ENCODE results near the gene EYS. TPM values are rescaled to one million over a fixed set of nuclear protein-coding genes. Genes with fewer than 3 reads are reported as not detected.

EYS gene
- total RNA-seq, 1 donor from 2014 or later, result not detected

DNA sequence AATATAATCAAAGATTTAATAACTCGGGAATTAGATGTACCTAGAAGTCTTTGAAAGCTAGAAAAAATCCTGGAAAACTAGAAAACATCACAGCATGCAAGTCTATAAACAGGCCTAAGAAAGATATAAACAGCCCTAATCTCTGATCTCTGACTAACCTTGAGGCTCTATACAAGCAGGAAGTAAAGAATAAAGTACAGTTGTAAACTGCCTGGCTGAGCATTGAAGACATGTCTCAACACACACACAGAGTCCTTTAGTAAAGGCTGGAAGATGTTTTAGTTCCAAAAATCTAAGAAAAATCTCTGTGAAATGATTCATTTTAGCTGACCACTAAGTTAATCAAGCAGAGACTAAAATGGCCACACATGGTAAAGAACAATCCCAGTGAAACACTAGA is 774.5 kb downstream of the EYS start:
- ATAC-seq (no peak), DNase-seq (ENCODE audit: missing footprints) (no peak)
- intact Hi-C loops (cut with DNase I), result no loop called here

DNA sequence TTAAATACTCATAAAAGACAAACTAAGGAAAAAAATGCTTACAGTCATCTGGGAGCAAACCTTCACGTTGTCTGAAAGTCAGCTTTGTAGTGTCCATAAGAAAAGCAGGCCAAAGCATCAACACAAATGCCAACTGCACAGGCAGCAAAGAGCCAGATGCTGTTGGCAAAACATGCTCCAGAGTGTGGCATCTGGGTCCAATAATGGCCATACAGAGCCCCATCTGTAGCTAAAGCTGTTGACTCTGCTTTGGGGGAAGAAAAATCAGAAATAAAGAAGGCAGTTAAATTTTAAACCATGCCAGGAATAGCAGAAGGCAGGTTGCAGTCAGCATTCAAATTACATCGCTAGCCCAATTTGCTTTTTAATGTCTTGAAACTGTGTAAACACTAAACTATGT is 776.3 kb downstream of the EYS start:
- intact Hi-C loops (cut with DNase I), result no loop called here
- ATAC-seq, result no peak
- DNase-seq (ENCODE audit: missing footprints), result no peak

DNA sequence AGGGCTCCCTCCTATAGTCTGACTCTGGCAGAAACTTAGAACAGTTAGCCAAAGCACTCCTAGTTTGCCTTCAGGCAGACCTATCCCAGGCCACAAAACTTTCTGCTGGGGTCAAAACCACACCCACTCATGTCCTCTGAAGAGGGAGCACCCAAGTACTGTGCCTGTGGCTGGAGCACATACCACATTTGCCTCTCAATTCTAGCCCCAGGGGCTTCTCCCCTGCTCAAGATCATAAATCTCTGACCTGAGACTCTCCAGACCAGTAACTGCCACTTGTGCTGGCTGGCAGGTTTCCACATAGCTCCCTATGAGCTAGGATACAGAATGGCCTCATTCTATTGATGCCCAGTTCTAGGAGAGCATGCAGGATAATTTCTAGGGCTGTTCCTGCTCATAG is 781.0 kb downstream of the EYS start:
- DNase-seq (ENCODE audit: missing footprints) (no peak), ATAC-seq (no peak)
- intact Hi-C loops (cut with DNase I), result no loop called here

DNA sequence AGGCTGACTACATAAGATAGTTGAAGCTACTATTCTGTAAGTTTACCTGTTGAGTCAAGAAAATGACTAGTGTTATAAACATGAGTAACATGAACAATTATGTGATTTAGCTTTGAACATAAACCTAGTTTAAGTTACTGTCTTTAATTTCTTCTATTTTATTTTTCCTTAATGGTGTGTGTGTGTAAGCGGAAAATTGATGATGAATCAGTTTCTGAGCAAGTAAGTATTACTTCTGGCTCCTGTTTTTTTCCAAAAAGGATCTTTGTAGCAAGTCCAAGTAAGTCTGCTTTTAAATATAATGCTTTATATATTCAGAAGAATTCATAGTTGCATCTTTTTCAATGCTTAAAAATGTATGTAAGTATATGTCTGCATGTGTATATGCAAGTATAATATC is 786.8 kb downstream of the EYS start:
- no peak for DNase-seq (ENCODE audit: missing footprints)
- ATAC-seq, result no peak
- intact Hi-C loops (cut with DNase I), result no loop called here

DNA sequence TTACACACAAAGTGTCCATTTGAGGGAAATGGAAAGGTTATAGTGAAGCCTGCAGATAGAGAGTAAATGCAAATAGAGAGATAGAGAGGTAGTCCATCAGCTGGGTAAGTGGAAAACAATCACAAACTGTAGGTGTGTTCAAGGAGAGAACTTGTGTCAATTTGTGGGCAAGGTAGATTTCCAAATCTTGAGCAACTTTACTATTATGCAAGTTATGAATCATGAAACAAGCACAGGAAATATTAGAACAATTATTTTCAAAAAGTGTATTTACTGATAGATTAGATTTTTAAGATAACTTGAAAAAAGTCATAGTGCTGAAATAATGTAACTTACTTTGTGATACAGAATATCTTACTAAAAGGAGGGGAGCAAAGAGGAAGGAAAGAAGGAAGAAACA is 792.9 kb downstream of the EYS start:
- intact Hi-C loops (cut with DNase I), result no loop called here

DNA sequence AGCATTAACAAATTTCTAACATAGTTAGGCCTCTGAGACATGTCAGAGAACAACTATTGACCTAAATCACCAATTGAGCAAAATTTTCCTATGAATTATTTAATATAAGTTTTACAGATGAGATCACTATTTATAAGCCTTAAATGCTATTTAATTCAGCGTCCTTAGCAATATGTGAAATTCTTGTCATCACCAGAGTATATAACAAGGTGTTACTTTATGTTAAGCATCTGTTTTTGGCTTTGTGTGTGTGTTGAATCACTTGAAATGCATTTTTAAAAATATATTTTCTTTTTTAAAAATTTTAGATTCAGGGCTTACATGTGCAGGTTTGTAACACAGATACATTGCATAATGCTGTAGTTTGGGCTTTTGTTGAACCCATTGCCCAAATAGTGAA is 794.1 kb downstream of the EYS start:
- ATAC-seq (no peak), DNase-seq (ENCODE audit: missing footprints) (no peak)
- intact Hi-C loops (cut with DNase I), result no loop called here

More for the DNA sequence above, 792.9 kb downstream of the EYS start:
- DNase-seq (ENCODE audit: missing footprints) (no peak), ATAC-seq (no peak)

DNA sequence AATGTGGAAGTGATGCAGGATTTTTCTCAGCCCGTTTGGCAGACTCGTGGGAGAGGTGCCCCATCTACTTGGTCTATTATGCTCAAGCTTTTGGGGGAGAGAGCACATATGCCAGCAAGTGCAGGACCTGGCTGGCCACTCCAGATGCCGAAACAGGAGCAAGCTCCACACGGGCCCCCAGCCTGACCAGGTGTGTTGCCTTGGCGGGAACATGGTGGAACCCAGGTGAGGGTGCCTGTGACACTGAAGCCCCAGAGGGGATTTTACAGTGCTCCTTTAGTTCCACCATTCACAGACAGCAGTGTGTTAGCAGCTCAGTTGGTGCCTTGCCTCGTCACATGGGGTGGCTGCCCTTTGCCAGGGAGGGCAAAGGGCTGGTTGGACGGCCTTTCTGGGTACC is 798.9 kb downstream of the EYS start:
- intact Hi-C loops (cut with DNase I), result no loop called here
- no peak for DNase-seq (ENCODE audit: missing footprints)
- ATAC-seq, result no peak

DNA sequence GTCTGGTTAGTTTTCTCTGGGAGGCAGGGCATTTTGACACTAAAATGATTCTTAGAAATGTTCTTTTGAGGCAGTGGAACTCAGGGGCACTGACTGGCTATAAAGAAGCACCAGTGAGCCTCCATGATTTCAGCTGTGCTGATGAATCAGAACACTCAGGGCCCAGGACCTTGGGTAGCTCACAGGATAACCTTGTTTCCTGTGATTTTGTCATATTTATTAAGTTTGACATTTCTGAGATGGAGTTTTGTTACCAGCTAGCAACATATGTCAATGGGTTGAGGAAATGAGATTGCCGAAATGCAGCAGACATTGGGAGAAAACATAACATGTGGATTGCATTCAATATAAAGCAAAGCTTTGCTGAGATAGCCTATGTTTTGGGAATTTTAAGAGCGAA is 802.4 kb downstream of the EYS start:
- DNase-seq (ENCODE audit: missing footprints), result no peak
- no peak for ATAC-seq
- intact Hi-C loops (cut with DNase I), result no loop called here

DNA sequence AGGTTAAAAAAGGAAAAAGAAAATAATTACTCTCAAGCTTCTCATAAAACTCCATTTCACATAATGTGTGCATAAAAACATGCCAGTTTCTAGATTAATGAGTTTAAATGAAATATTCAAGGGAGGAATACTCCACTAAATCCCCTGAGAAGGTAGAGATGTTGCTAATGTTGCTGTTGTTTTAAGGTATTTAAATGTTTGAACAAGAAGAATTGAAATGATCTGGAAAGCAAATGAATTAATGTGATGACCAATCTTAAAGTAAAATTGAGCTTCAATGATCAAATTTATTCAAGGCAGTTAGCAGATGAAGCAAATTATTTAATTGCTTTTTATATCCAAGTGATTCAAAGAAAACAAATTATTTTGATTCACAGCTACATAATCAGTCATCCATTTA is 804.4 kb downstream of the EYS start:
- DNase-seq (ENCODE audit: missing footprints), result no peak
- intact Hi-C loops (cut with DNase I), result no loop called here
- no peak for ATAC-seq

DNA sequence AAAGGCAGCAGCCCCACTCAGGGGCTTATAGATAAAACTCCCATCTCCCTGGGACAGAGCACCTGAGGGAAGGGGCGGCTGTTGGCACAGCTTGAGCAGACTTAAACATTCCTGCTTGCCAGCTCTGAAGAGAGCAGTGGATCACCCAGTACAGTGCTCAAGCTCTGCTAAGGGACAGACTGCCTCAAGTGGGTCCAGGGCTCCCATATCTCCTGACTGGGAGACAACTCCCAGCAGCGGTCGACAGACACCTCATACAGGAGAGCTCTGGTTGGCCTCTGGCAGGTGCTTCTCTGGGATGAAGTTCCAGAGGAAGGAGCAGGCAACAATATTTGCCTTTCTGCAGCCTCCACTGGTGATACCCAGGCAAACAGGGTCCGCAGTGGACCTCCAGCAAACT is 810.1 kb downstream of the EYS start:
- intact Hi-C loops (cut with DNase I), result no loop called here
- DNase-seq (ENCODE audit: missing footprints) (peak; percentile 30), ATAC-seq (no peak)

DNA sequence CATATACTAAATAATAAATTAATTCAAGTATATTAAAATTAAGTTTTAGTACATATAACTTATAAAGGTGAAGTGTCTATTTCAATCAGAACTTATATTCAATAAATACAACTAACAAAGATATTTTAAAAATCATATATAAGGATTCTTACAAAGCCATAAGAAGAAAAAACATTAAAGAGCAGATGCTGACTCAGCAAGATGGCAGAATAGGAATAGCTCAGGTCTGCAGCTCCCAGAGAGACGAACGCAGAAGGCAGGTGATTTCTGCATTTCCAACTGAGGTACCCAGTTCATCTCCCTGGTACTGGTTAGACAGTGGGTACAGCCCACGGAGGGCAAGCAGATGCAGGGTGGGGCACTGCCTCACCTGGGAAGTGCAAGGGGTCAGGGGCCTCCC is 811.1 kb downstream of the EYS start:
- ATAC-seq (no peak), DNase-seq (ENCODE audit: missing footprints) (no peak)
- intact Hi-C loops (cut with DNase I), result no loop called here

DNA sequence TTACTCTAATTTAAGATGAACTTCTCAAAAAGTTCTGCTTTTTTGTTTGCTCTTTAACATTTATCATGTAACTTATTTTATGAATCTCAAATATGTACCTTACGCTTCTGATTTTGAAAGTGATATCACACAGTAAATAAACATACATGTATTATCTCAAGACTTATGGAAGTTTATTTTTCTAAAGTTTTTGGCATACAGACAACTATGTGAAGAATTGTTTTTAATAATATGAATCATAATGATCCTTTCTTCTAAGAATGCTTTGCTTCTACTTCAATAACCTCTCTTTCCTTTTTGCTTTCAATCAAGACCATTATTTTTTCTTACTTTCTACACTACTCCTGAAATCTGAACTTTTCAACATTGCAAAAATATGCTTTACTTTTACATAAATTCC is 816.4 kb downstream of the EYS start:
- no peak for DNase-seq (ENCODE audit: missing footprints)
- intact Hi-C loops (cut with DNase I), result no loop called here
- no peak for ATAC-seq

DNA sequence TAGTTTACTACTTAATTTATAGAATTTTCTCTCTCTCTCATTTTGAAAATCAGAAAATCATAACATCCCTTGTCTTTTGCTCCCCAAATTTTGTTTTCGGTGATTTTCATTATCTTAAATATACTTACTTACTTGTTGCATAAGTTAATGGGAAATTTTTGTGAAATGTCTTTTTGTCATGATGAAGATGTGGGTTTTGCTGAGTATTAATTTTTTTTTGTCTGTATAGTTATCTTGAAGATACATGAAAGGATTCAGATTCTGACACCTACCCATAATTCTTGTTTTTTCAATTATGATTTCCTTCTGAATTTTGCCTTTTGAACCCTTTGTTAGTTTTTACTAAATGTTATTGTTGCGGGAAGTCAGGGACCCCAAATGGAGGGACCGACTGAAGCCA is 817.9 kb downstream of the EYS start:
- intact Hi-C loops (cut with DNase I), result no loop called here
- no peak for DNase-seq (ENCODE audit: missing footprints)
- ATAC-seq, result no peak

DNA sequence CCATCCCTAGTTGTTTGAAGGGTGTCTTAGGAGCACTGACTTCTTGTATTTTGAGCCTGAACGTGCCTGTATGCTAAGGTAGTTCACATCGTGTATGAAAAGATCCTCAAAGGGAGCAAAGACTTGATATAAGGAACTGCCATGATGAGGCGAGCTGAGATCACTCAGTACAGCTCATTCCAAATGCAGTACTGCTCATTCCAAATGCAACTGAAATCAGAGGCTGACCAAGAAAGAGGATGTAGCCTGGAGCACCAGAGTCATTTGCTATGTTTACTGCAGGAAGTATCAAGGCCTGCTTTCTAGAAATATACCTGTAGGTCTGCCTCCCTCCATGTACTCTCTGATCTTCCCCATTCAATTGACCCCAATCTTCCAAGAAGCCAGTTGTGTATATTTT is 832.2 kb downstream of the EYS start:
- intact Hi-C loops (cut with DNase I), result no loop called here
- no peak for DNase-seq (ENCODE audit: missing footprints)
- ATAC-seq, result no peak

DNA sequence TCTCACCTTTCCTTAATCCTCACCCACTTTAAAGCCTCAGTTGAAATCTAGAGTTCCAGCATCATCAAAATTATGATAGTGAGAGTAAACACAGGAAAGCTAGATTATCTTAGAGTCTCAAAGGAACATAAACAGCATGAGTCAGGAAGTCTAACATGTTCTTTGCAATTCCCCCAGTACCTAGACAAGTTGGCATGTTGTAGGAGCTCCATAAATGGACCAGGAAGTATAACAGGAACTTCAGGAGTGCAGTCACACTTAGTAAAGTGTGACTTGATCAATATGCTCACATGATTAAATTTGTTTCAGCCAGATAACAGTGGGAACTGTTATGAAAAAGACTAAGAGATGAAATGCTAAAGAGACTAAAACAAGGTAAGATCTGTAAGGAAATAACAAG is 834.4 kb downstream of the EYS start:
- intact Hi-C loops (cut with DNase I), result no loop called here
- no peak for ATAC-seq
- no peak for DNase-seq (ENCODE audit: missing footprints)

DNA sequence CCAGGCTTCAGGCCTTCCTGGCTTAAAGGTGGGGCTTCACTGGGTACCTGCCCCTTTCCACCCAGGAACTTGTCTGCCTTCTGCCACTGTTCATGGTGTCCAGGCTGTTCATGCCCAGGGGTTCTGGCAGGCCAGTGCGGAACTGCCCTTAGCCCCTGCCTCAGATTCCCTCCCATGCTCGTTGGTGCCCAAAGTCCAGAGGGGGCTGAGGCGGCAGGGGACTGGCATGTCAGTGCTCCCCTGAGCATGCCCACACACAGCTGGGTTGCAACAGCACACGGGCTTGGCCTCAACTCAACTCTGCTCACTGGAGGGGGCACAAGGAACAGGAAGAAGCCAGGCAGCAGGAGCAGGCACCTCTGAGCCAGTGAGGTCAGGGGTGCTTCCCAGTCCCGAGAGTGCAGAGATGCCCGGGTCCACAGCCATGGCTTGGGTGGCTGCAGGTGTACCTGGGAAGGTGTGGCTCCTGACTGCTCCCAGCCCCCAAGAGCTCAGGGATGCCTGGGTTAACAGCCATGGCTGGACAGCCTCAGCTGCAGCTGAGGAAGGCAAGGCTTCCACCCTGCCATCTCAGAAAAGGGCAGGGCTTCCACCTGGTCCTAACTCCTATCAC is 845.9 kb downstream of the EYS start:
- DNase-seq (ENCODE audit: missing footprints) (peak; percentile 27), ATAC-seq (no peak)
- intact Hi-C loops (cut with DNase I), result no loop called here

DNA sequence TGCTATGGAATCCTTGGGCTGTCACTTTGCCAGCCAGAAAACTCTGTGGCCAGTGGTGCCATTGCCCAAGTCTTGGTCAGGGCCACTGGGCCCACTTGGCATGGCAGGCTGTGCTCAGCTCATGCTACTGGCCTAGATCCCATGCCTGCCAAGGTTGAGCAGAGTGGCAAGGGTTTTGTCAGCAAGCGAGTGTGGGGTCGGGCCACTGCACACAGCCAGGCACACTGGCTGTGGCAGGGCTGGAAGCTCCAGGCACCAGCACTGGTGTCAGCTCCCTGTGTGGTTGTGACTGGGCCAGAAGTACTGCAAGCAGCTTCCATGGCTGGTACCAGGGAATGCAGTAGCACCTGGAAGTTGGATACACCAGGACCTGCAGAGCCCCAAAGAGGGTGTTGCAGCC is 846.8 kb downstream of the EYS start:
- ATAC-seq, result no peak
- intact Hi-C loops (cut with DNase I), result no loop called here
- DNase-seq (ENCODE audit: missing footprints), result peak; percentile 47

DNA sequence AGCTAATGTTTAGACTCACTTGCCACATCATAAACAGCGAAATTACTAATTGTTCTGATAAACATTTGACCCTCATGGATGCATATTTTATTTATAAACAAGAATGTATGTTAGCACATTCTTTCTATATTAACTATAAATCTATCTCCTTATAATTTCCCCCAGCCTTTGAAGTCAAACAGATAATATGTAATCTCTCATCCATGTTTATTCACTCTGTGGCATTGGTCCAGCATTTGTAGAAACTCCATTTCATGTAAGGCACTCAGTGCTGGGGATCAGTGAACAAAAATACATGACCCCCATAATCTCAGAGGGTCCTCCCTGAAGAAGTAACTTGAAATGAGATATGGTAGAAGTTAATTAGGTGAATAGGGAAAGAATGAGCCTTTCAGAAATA is 856.9 kb downstream of the EYS start:
- DNase-seq (ENCODE audit: missing footprints), result no peak
- intact Hi-C loops (cut with DNase I), result no loop called here
- ATAC-seq, result no peak

DNA sequence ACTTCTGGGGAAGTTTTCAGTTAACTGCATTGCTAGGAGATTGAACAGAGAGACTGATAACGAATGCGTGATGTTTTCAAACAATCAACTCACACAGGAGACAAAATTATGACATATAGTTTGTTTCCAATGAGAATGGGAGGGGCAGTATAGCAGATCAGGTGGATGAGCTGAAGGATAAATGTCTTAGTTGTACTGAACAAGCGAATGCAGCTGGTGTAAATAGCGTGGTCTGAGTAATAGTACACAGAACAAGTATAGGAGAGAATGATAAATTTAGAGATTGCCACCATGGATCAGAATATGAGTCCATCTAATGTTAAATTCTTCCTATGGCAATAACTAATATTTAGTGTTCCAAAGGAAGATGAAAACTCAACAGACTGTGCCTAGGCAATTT is 858.6 kb downstream of the EYS start:
- intact Hi-C loops (cut with DNase I), result no loop called here
- DNase-seq (ENCODE audit: missing footprints) (no peak), ATAC-seq (no peak)

DNA sequence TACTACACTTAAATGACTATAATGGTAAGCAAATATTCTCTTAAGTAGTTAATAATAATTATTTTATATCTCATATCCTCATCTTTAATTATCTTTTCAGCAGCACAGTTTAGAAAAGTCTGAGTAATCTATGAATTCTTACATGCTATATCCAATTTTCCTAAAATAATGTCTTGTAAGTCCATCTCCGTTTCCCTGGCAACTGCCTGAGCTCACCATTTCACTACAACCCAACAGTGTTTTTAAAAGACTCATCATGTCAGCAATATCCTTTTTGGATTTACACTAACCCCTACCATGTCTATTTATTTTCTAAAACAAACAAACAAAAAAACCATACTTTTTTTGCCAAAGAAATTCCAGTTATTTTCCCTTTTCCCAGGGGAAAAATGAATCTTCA is 859.6 kb downstream of the EYS start:
- intact Hi-C loops (cut with DNase I), result no loop called here
- ATAC-seq (no peak), DNase-seq (ENCODE audit: missing footprints) (no peak)

DNA sequence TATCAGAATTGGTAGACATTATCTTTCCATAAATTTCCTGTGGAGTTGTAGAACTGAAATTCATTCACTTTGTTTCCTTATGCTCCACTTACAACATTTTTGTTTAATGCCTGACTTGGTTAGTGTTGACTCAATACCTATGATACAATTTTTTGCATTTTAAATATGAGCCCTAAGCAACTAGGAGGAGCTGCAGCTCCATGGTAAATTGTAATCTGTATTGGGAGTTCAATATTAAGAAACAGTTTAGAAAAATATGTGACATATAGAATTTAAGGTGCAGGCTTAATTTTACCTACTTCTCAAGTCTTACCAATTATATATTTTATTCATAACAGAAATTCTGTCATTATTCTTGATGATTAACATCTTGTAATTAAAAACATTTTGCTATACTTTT is 868.3 kb downstream of the EYS start:
- DNase-seq (ENCODE audit: missing footprints) (no peak), ATAC-seq (no peak)
- intact Hi-C loops (cut with DNase I), result no loop called here

DNA sequence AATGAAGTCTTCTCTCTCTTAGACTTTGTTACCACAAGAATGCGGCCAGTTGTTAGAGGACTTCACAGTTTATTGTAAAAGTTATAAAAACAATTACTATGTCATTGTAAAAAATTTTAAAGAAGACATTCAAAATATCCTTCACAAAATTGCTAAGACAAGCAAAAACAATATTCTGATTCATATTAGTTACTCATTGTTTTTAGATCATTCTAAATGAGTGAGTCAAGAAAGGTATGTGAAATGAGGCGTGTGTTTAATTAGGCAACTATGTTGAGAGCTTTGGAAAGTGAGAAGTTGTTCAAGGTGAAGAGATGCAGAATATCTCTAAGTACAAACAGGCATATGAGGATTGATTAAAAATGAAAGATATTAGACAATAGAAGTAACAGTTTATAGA is 875.3 kb downstream of the EYS start:
- ATAC-seq (no peak), DNase-seq (ENCODE audit: missing footprints) (no peak)
- intact Hi-C loops (cut with DNase I), result no loop called here
